Urinary bladder (tissue), 4 donors: Measurements from ENCODE around the gene SRD5A2. TPM values are rescaled to one million over a fixed set of nuclear protein-coding genes. Genes with fewer than 3 reads are reported as not detected.
A peak's percentile ranks its signal among the peaks of the same experiment; 100 is the strongest.
"Not testable (repeated sequence)": the region's sequence is repeated elsewhere in the genome, so short reads cannot be mapped to it uniquely, and the experiment has no call there.

ENCODE experiments used
- DNase-seq: peaks from one replicate; pipeline ENCODE4 v3.0.0-alpha.2; 2015; ENCODE audit errors: extremely low spot score
- H3K27ac ChIP-seq: one replicate; pipeline ENCODE4 v1.5.1; 2013; ENCODE audit warnings: low read depth, mild to moderate bottlenecking, moderate library complexity
- H3K36me3 ChIP-seq: one replicate; pipeline ENCODE4 v1.6.1; 2013; ENCODE audit warnings: mild to moderate bottlenecking, moderate library complexity; ENCODE audit not compliant: insufficient read depth
- H3K4me1 ChIP-seq: one replicate; pipeline ENCODE4 v1.6.1; 2013; ENCODE audit warnings: mild to moderate bottlenecking, moderate library complexity; ENCODE audit not compliant: insufficient read depth
- H3K4me3 ChIP-seq: one replicate; pipeline ENCODE4 v1.5.1; 2013; ENCODE audit warnings: low read depth, low read length
- WGBS: extraction: QIAGEN DNeasy Blood & Tissue Kit; methylation state at CpG from one replicate; pipeline ENCODE4 v1.1.7; 2013; 5-methylcytosine and 5-hydroxymethylcytosine counted together
- polyA plus RNA-seq: library from polyadenylated mRNA; stranded (reverse); fragments of 200-250 nt; gene quantifications from one replicate; pipeline ENCODE4 v1.2.3, GENCODE V29; 2013
- total RNA-seq: library from RNA; depleted of rRNA; stranded (reverse); fragments of >200 nt; gene quantifications from one replicate; pipeline ENCODE4 v1.2.3, GENCODE V29; 2014
- donor health status: healthy with polysubstance abuse.
- donor health status: healthy.

SRD5A2 gene
- total and polyA plus RNA-seq, 2 donors, result 2.4 to 16.2 TPM

DNA sequence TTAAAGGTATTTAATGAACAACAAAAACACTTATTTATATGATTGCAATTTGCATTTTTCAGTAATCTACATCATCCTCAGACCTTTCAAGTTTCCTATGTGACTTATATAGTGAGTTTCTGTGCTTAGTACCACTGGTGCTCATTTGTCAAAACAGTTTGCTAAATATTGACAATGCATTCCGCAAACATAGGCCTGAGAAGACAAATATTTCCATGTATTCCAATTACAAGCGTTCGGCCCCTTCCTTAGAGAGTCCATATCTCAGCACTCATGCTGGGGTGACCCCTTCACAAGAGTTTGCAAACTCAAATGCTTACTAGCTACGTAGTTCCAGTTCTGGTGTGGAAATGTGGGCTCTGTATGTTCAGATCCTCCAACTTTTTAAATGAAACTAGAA, 56.1 kb downstream of the SRD5A2 start:
- WGBS, result 89% methylated on average over 4 of the region's 4 CpGs
- Histone ChIP-seq H3K36me3 (no peaks in the 10 kb centered on the region), H3K4me1 (no peaks in the 10 kb centered on the region), H3K4me3 (no peak overlapping the region), H3K27ac (no peak overlapping the region)
- DNase-seq, result no peak

GRCh38 chr2:31523871-31524492, 56.8 kb downstream of the SRD5A2 start:
- no peak for DNase-seq
- Histone ChIP-seq H3K36me3 (no peaks in the 10 kb centered on the region), H3K27ac (no peak overlapping the region), H3K4me1 (no peaks in the 10 kb centered on the region), H3K4me3 (no peak overlapping the region)
- 46% methylated on average over 8 of the region's 8 CpGs for WGBS

DNA sequence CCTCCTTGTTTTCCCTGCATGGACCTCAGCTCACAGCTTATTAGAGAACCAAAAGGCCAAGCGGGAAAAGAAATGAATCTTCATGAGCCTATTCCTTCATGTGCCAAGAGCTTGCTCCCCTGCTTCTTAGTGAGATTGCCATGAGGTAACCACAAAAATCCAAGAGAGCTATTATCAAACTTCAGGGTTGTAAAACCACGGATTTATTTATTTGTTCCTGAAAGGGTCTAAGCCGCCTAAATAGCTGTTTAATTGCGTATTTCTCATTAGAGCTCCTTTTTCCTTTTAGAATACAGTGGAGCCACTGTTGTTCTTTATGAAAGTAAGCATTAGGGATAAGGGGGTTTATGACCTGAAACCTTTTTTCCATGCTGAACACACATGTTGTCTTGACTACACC, 58.0 kb downstream of the SRD5A2 start:
- 56% methylated on average over 4 of the region's 4 CpGs for WGBS
- no peaks in the 10 kb centered on the region for H3K36me3 ChIP-seq
- H3K27ac ChIP-seq, result no peak overlapping the region
- H3K4me1 ChIP-seq, result no peaks in the 10 kb centered on the region
- peak; percentile 32 for DNase-seq
- no peak overlapping the region for H3K4me3 ChIP-seq

DNA sequence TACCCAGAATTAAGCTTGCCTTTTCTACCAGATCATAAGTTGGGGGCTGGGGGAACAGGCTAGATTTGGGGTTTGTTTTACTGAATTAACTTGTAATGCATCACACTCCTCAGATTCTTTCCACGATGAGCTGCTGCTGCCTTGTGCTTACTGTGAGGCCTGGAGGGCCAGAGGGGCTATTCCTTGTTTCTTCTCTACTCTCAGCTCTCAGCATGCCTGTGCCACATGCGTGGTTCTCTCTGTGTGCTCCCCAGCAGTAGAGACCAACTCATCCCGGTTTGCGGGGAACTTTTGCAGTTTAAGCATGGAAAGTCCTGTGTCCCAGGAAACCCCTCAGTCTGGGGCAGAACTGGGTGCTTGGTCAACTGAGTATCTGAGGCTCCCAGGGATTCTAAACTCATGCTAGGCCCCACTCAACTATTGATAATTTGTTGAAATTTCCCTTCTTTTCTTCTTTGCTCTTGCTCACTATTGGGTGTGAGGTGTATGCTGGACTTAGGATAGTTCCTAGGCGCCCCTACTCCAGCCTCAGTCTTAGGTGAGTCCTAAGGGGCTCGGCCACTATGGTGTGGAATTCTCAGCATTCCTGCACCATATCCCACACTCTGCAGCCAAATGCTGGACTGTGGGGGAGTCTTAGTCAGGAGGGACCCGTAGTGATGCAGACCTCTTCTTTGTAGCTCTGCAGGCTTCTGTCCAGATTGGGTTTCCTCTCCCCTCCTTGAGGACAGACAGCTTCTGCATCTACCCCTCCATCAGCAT, 63.1 kb downstream of the SRD5A2 start:
- 80% methylated on average over 7 of the region's 7 CpGs for WGBS
- no peak overlapping the region for H3K4me3 ChIP-seq
- H3K36me3 ChIP-seq, result no peaks in the 10 kb centered on the region
- no peak for DNase-seq
- no peak overlapping the region for H3K27ac ChIP-seq
- no peaks in the 10 kb centered on the region for H3K4me1 ChIP-seq

GRCh38 chr2:31515586-31515985, 65.2 kb downstream of the SRD5A2 start:
- H3K4me1 ChIP-seq, result no peaks in the 10 kb centered on the region
- WGBS, result 86% methylated on average over 5 of the region's 5 CpGs
- no peak overlapping the region for H3K4me3 ChIP-seq
- no peaks in the 10 kb centered on the region for H3K36me3 ChIP-seq
- no peak overlapping the region for H3K27ac ChIP-seq
- DNase-seq, result no peak

DNA sequence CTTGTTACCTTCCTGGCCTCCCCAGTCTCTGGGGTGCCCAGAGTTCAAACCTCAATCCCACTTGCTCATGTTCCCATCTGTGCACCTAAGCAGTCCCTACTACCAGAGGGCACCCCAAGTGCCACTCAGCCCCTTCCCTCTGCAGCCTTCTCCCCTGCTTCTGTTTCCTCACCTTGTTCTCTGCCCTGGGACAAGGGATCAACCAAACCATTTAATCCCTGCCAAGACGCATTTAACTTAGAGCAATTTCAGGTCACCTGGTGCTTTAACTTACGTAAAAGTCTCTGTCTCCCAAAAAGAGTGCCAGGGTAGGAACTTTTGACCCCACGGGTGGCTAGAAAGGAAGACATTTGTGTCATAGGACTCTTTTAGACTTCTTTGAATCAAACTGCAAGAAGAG, 67.2 kb downstream of the SRD5A2 start:
- 80% methylated on average over 3 of the region's 3 CpGs for WGBS
- H3K4me3 ChIP-seq, result no peak overlapping the region
- no peaks in the 10 kb centered on the region for H3K4me1 ChIP-seq
- H3K27ac ChIP-seq, result no peak overlapping the region
- DNase-seq, result no peak
- no peaks in the 10 kb centered on the region for H3K36me3 ChIP-seq

GRCh38 chr2:31511376-31511775, 69.4 kb downstream of the SRD5A2 start:
- H3K4me1 ChIP-seq, result no peaks in the 10 kb centered on the region
- no peak for DNase-seq
- H3K27ac ChIP-seq, result no peak overlapping the region
- H3K36me3 ChIP-seq, result no peaks in the 10 kb centered on the region
- no peak overlapping the region for H3K4me3 ChIP-seq

DNA sequence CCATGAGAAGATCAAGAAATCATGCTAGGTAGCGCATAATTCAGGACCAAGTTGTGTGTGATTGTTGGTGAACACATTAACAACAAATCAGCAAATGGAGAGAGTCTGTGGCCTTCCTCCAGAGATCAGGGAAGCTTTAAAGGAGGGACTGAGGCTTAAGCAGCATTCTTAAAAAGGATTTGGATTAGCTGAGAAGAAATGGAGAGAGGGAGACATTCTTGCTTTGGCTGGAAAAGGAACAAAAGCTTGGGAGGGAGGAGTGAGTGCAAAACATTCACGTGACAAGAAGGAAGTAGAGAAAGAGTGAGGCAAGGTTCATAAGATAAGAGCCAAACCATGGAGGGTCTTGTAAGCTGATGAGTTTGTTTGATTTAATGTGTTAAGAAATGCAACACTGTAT, 75.6 kb downstream of the SRD5A2 start:
- no peak for DNase-seq
- Histone ChIP-seq H3K27ac (no peak overlapping the region), H3K36me3 (no peaks in the 10 kb centered on the region), H3K4me1 (no peaks in the 10 kb centered on the region), H3K4me3 (no peak overlapping the region)
- WGBS, result 59% methylated on average over 2 of the region's 2 CpGs

GRCh38 chr2:31504311-31504710, 76.4 kb downstream of the SRD5A2 start:
- WGBS, result 63% methylated on average over 2 of the region's 2 CpGs
- Histone ChIP-seq H3K36me3 (no peaks in the 10 kb centered on the region), H3K4me1 (no peaks in the 10 kb centered on the region)

GRCh38 chr2:31496451-31496874, 84.3 kb downstream of the SRD5A2 start:
- H3K4me3 ChIP-seq, H3K36me3 ChIP-seq, H3K4me1 ChIP-seq, DNase-seq, H3K27ac ChIP-seq: not testable (repeated sequence)
- WGBS, result 74% methylated on average over 21 of the region's 21 CpGs

More at GRCh38 chr2:31504311-31504710, 76.4 kb downstream of the SRD5A2 start:
- no peak overlapping the region for H3K27ac ChIP-seq
- H3K4me3 ChIP-seq, result no peak overlapping the region
- DNase-seq, result no peak

DNA sequence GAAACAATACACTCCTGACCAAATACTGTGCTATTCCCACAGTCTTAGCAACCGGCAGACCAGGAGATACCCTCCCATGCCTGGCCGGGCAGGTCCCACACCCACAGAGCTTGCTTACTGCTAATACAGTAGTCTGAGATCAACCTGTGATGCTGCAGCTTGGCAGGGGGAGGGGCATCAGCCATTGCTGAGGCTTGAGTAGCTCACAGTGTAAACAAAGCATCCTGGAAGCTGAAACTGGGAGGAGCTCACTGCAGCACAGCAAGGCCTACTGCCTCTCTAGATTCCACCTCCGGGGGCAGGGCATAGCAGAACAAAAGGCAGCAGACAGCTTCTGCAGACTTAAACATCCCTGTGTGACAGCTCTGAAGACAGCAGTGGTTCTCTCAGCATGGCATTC, 91.4 kb downstream of the SRD5A2 start:
- H3K27ac ChIP-seq, H3K36me3 ChIP-seq, H3K4me1 ChIP-seq, H3K4me3 ChIP-seq: not testable (repeated sequence)
- peak; percentile 8 for DNase-seq
- 53% methylated on average over 3 of the region's 3 CpGs for WGBS

GRCh38 chr2:31483246-31483645, 97.5 kb downstream of the SRD5A2 start:
- DNase-seq, result no peak

DNA sequence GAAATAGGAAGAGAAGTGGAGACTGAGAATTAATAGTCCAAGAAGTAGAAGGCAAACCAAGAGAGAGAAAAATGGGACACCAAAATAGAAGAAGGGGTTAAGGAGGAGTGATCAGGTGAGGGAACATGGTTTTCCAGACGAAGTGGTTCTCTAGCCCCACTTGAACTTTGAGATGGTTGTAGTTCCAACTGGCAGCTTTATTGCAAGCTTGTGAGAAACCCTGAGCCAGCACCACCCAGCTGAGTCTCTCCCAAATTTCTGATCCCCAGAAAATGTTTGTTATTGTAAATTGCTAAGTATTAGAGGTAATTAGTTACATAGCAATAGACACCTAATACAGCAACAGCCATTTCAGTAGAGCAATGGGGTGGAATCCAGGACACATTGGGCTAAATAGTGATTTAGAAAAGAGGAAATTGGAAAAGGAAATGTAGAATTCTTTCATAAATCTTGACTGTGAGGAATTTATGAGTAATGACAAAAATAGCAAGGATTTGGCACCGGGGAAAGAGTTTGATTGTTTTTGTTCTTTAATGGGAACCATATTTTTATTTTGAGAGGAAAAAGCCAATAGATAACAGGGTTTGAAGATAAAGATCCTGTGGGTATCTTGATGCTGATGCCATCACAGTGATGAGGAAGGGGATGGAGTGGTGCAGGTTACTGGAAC, 104.1 kb downstream of the SRD5A2 start:
- WGBS, result 41% methylated on average over 2 of the region's 2 CpGs

More at GRCh38 chr2:31483246-31483645, 97.5 kb downstream of the SRD5A2 start:
- 65% methylated on average over 2 of the region's 2 CpGs for WGBS
- Histone ChIP-seq H3K4me1 (no peaks in the 10 kb centered on the region), H3K4me3 (no peak overlapping the region), H3K36me3 (no peaks in the 10 kb centered on the region), H3K27ac (no peak overlapping the region)

GRCh38 chr2:31475692-31476091, 105.0 kb downstream of the SRD5A2 start:
- whole genome bisulfite sequencing, result 31% methylated on average over 1 of the region's 1 CpG
- no peaks in the 10 kb centered on the region for H3K36me3 ChIP-seq

More for the DNA sequence above, 104.1 kb downstream of the SRD5A2 start:
- no peaks in the 10 kb centered on the region for H3K4me1 ChIP-seq
- H3K4me3 ChIP-seq, result no peak overlapping the region
- no peak for DNase-seq
- no peaks in the 10 kb centered on the region for H3K36me3 ChIP-seq
- no peak overlapping the region for H3K27ac ChIP-seq

More at GRCh38 chr2:31475692-31476091, 105.0 kb downstream of the SRD5A2 start:
- Histone ChIP-seq H3K27ac (no peak overlapping the region), H3K4me3 (no peak overlapping the region), H3K4me1 (no peaks in the 10 kb centered on the region)
- DNase-seq, result no peak
